LNCaP clone FGC (cell line): ENCODE results near the gene IL1RL2.

Experiments used
- DNase-seq: peaks from one replicate; pipeline ENCODE4 v3.0.0-alpha.2; 2011; ENCODE audit warnings: low read depth
- H3K4me3 ChIP-seq: 2 replicates; pipeline ENCODE4 v1.5.1; 2011; ENCODE audit warnings: mild to moderate bottlenecking, low read depth, low read length, control low read depth
- TF ChIP-seq, protein P1 (sequence below): IDR thresholded peaks from 2 replicates; pipeline ENCODE4 v1.5.1; 2012; ENCODE audit warnings: mild to moderate bottlenecking; ENCODE audit not compliant: control insufficient read depth, insufficient read depth; ENCODE audit errors: extremely low read depth

The IL1RL2 gene

DNA sequence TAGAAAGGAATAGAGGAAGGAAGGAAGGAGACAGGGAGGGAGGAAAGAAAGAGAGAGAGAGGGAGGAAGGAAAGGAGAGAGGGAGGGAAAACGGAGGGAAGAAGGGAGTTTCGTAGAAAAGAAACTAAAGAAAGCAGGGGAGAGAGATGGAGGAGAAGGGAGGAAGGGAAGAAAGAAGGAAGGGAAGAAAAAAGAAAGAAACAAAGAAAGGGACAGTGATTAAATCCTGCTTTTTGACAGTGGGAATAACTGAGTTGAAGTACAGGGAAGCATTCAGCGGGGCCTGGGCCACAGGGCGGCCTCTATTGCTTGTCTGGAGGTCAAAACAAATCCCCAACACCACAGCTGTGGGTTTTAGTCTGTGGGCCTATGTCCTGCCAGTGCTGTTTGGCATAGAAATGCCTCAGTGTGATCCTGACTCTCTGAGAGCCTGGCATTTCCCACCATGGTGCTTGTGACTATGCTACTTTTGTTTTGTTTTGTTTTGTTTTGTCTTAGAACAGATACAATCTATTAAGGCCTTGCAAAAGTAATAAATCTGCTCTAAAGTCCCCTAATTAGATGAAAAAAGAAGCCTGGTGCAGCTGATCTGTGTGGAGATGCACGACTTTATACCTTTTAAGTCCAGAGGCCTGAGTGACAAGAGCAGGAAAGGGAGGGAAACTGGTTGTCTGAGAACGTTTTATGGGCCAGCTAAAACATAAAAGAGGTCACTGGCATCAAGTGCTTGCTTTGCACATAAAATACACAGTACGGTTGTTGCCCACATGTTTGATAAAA lies 40.0 kb downstream of the IL1RL2 start:
- peak; percentile 40 for DNase-seq
- H3K4me3 ChIP-seq, result no peak overlapping the region

DNA sequence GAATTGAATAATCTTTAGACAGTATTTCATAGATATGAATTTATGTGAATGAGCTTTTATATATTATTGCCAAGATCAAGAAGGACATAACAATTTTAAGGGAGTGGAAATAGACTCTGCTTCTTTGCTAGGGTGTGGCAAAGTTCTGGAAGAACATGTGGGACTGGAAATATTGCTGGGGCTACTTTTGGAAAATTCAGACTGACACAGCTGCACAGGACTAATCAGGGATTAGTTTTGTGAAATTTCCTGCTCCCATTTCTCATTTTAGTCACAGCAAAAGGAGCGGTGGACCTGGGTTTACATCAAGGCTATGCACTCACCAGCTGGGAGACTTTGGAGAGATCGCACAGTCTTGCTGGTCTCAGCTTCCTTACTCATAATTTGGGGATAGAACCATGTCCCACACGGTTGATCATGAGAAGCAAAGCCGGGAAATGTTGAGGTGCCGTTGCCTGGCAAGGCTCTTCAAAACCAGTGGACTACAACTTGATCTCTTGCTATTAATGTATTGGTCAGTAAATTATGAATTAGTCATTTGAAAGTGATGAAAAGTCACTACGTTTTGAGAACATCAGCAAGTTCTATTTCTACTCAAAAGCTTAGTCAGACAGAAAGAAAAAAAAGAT lies 42.4 kb downstream of the IL1RL2 start:
- H3K4me3 ChIP-seq, result no peak overlapping the region
- no peak for DNase-seq
- TF ChIP-seq, protein P1, sequence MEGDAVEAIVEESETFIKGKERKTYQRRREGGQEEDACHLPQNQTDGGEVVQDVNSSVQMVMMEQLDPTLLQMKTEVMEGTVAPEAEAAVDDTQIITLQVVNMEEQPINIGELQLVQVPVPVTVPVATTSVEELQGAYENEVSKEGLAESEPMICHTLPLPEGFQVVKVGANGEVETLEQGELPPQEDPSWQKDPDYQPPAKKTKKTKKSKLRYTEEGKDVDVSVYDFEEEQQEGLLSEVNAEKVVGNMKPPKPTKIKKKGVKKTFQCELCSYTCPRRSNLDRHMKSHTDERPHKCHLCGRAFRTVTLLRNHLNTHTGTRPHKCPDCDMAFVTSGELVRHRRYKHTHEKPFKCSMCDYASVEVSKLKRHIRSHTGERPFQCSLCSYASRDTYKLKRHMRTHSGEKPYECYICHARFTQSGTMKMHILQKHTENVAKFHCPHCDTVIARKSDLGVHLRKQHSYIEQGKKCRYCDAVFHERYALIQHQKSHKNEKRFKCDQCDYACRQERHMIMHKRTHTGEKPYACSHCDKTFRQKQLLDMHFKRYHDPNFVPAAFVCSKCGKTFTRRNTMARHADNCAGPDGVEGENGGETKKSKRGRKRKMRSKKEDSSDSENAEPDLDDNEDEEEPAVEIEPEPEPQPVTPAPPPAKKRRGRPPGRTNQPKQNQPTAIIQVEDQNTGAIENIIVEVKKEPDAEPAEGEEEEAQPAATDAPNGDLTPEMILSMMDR, result no peak

More for the DNA sequence above, 40.0 kb downstream of the IL1RL2 start:
- TF ChIP-seq, protein P1, result no peak

DNA sequence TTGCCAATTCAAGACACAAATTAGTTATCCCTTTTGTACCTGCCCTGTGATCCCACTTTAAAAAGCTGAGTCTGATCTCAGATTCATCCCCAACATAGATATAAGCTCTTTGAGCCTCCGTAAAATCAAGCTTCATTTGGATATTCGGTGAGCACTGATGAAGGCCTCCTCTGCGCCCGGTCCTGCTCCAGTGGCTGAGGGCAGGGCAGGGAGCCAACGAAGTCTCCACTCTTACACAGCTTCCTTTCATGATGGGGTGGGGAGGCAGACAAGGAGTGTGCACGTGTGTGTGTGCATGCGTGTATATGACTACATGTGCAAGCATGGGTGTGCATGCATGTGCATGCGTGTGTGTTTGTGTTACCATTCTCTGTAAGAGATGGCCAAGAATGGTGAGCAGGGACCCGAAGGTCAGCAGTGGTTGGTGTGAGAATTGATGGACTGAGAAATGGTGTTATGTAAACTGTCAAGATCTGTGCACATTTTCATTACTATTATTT lies 43.6 kb downstream of the IL1RL2 start:
- TF ChIP-seq, protein P1, result no peak
- no peak for DNase-seq
- no peak overlapping the region for H3K4me3 ChIP-seq

DNA sequence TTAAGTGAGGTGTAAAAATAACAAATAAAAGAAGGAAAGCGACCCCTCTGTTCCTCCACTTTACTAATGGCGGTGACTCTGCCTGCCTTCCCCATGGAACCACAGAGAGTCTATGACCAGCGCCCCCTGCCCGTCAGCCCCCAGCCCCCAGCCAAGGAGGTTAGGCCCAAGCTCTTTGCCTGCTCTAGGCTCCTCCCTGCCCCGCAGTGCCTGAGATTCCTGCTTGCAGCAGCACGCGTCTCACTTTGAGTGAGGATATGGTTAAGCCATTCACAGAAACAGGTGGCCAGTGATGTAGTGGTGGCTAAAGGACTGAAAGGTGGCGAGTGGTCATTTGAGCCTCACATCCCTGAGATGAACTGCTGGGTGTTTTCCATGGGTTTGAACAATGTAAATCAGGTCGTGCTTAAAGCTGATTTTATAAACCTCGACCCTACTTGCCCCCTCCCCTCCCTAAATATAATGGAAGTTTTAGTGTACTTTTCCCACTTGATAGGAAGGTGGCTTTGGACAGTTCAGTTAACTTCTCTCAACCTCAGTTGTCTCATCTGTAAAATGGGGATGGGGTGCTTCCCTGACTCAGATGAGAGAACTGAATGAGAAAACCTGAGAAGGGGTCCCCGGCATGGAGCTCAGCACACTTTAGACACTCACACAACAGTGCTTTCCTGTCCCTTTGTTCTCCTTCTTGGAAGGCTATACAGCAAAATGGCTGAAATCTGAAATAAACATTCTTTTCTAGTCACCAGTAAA lies 46.5 kb downstream of the IL1RL2 start:
- TF ChIP-seq, protein P1, result no peak
- DNase-seq, result no peak
- H3K4me3 ChIP-seq, result no peak overlapping the region

DNA sequence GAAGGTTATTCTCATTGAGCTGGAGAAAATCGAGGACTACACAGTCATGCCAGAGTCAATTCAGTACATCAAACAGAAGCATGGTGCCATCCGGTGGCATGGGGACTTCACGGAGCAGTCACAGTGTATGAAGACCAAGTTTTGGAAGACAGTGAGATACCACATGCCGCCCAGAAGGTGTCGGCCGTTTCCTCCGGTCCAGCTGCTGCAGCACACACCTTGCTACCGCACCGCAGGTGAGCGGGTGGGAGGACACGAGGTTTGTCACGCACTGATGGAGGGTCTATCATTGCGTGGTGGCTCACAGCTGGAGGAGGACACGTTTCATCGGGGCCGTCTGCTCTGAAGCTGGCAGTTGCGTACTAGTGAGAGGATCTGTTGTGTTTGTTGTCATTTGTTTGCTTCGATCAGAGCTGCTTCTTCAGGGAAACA lies 48.2 kb downstream of the IL1RL2 start:
- DNase-seq, result no peak
- TF ChIP-seq, protein P1, result no peak
- no peak overlapping the region for H3K4me3 ChIP-seq

DNA sequence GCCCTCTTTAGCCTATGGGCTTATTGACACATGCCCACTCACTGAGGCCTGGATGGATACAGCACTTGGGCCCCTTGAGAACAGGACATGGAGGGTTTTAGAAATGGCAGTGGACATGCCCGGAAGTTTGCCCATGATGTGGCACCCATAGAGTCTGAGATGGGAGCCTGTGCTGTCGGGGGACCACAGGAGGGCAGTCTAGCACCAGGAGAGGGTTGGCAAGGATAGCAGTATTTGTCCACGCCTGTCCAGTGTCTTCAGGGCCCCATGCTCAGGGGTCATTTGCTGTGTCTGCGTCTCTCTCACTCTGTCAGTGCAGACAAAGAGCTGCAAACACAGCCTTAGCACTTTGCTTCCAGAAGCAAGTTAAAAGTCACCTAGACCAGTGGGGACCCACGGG lies 48.7 kb downstream of the IL1RL2 start:
- H3K4me3 ChIP-seq, result no peak overlapping the region
- TF ChIP-seq, protein P1, result 0 out of 2 replicates have a peak, but pooled peaks have one; percentile 14
- no peak for DNase-seq
